Neural crest cell (in vitro differentiated cells): ENCODE data around the gene WDR18. TPM values are rescaled to one million over a fixed set of nuclear protein-coding genes. Genes with fewer than 3 reads are reported as not detected.

Experiments used
- DNase-seq: peaks from one replicate; pipeline ENCODE4 v3.0.0; 2021; ENCODE audit warnings: low read depth, mixed read lengths, low spot score
- H3K27ac Mint-ChIP-seq: one replicate; pipeline ENCODE4 v1.8.0; 2021; ENCODE audit warnings: mild to moderate bottlenecking, mixed read lengths; ENCODE audit not compliant: unreplicated experiment
- H3K27me3 Mint-ChIP-seq: 2 replicates; pipeline ENCODE4 v1.8.0; 2021; ENCODE audit warnings: low read depth, mild to moderate bottlenecking, mixed read lengths
- H3K36me3 Mint-ChIP-seq: 2 replicates; pipeline ENCODE4 v1.8.0; 2021; ENCODE audit warnings: low read depth, mild to moderate bottlenecking, mixed read lengths
- H3K4me1 Mint-ChIP-seq: 2 replicates; pipeline ENCODE4 v1.8.0; 2021; ENCODE audit warnings: mixed read lengths
- H3K4me3 Mint-ChIP-seq: one replicate; pipeline ENCODE4 v1.8.0; 2021; ENCODE audit warnings: mild to moderate bottlenecking, mixed read lengths
- H3K9me3 Mint-ChIP-seq: 2 replicates; pipeline ENCODE4 v1.8.0; 2021; ENCODE audit warnings: mixed read lengths
- CTCF ChIP-seq: fragments of 200-600 bp; sonication (generic); conservative IDR thresholded peaks from 2 replicates; pipeline ENCODE4 v1.5.0; 2021; ENCODE audit warnings: antibody characterized with exemption, mild to moderate bottlenecking
- total RNA-seq: library from RNA; stranded (reverse); gene quantifications from 2 replicates; pipeline ENCODE4 v1.2.1, GENCODE V29; 2021

The WDR18 gene
- total RNA-seq, 1 donor from 2014 or later = 65.2 TPM

DNA sequence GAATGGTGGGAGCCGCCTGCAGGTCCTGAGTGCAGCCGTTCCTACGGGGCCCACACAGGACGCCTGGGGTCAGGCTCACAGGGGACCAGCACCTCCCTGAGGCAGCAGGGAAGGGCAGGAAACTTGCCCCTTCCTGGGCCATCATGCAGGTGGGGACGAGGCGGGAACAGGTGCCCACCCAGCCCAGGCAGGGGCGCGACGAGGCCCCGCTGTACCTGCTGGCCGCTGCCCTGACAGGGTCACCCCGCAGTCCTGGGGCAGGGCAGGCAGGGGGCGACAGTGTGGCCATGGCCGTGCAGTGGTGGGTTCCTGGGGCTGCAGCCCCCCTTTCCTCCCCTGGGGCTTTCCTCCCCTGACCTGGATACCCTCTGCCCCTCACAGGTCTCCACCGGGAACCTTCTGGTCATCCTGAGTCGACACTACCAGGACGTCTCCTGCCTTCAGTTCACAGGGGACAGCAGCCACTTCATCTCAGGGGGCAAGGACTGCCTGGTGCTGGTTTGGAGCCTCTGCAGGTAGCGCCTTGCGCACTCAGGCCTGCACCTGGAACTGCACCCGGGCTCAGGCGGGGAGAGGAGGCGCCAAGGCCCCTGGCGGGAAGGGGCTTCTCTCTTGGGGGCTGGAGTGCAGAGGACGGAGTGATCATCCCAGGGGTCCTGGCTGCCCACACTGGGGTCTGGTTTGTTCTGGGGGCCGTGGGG lies 5.4 kb downstream of the WDR18 start:
- peaks cover 11% of the 10 kb centered on the region for H3K4me1 Mint-ChIP-seq
- peaks cover 2% of the 10 kb centered on the region for H3K36me3 Mint-ChIP-seq
- H3K27me3 Mint-ChIP-seq = peaks cover 7% of the 10 kb centered on the region
- no peak overlapping the region for H3K27ac Mint-ChIP-seq
- DNase-seq = no peak
- peak; percentile 33 for TF ChIP-seq CTCF
- no peak overlapping the region for H3K4me3 Mint-ChIP-seq
- no peaks in the 10 kb centered on the region for H3K9me3 Mint-ChIP-seq

DNA sequence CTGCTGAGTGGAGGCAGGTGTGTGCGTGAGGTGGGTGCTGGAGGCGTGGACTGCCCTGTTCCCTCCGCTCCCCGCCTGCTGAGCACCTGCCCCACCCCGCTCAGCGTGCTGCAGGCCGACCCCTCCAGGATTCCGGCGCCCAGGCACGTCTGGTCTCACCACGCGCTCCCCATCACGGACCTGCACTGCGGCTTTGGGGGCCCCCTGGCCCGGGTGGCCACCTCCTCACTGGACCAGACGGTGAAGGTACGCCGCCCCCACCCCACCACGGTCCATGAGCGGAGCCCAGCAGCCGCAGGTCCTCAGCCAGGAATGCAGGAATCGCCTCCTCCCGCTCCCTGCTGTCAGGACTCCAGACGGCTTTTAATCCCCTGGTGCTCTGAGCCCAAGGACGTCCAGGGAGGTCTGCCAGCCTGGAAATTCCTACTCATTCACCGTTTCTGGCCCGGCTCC lies 6.0 kb downstream of the WDR18 start:
- Mint-ChIP-seq H3K4me1 (peaks cover 5% of the 10 kb centered on the region), H3K27ac (no peak overlapping the region), H3K4me3 (no peak overlapping the region), H3K27me3 (peaks cover 4% of the 10 kb centered on the region), H3K9me3 (no peaks in the 10 kb centered on the region), H3K36me3 (peaks cover 2% of the 10 kb centered on the region)
- TF ChIP-seq CTCF = no peak
- DNase-seq = no peak

DNA sequence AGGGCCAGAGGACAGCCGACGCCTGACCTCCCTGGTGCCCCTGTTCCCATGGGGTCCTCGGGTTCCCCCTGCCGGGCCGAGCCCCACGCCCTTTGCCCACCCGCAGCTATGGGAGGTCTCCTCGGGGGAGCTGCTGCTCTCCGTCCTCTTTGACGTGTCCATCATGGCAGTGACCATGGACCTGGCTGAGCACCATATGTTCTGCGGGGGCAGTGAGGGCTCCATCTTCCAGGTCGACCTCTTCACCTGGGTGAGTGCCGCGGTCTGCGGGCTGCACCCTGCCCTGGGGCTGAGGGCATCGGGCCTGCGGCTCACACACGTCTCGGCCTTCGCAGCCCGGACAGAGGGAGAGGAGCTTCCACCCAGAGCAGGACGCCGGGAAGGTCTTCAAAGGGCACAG lies 6.6 kb downstream of the WDR18 start:
- Mint-ChIP-seq H3K4me3 (no peak overlapping the region), H3K9me3 (no peaks in the 10 kb centered on the region), H3K36me3 (peaks cover 2% of the 10 kb centered on the region), H3K27ac (no peak overlapping the region), H3K27me3 (peaks cover 10% of the 10 kb centered on the region), H3K4me1 (peaks cover under 1% of the 10 kb centered on the region)
- no peak for TF ChIP-seq CTCF
- no peak for DNase-seq

DNA sequence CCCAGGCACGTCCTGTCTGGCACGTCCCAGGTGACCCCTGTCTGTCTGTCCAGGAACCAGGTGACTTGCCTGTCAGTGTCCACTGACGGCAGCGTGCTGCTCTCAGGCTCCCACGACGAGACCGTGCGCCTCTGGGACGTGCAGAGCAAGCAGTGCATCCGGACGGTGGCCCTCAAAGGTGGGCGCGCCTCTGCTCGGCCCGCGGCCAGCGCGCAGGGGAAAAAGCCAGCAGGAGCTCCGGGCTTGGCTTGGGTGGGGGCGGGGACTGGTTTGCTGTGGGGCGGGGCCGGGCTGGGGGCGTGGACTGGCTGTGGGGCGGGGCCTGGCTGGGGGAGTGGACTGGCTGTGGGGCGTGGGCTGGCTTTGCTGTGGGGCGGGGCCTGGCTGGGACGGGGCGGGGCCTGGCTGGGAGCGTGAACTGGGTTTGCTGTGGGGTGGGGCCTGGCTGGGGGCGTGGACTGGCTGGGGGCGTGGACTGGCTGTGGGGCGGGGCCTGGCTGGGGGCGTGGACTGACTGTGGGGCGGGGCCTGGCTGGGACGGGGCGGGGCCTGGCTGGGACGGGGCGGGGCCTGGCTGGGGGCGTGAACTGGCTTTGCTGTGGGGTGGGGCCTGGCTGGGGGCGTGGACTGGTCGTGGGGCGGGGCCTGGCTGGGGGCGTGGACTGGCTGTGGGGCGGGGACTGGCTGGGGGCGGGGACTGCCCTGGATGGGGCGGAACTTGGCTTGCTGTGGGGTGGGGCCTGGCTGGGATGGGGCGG lies 7.2 kb downstream of the WDR18 start:
- Mint-ChIP-seq H3K4me1 (no peaks in the 10 kb centered on the region), H3K27ac (no peak overlapping the region), H3K9me3 (no peaks in the 10 kb centered on the region), H3K27me3 (peaks cover 16% of the 10 kb centered on the region), H3K36me3 (peaks cover 2% of the 10 kb centered on the region), H3K4me3 (no peak overlapping the region)
- no peak for DNase-seq
- no peak for TF ChIP-seq CTCF

DNA sequence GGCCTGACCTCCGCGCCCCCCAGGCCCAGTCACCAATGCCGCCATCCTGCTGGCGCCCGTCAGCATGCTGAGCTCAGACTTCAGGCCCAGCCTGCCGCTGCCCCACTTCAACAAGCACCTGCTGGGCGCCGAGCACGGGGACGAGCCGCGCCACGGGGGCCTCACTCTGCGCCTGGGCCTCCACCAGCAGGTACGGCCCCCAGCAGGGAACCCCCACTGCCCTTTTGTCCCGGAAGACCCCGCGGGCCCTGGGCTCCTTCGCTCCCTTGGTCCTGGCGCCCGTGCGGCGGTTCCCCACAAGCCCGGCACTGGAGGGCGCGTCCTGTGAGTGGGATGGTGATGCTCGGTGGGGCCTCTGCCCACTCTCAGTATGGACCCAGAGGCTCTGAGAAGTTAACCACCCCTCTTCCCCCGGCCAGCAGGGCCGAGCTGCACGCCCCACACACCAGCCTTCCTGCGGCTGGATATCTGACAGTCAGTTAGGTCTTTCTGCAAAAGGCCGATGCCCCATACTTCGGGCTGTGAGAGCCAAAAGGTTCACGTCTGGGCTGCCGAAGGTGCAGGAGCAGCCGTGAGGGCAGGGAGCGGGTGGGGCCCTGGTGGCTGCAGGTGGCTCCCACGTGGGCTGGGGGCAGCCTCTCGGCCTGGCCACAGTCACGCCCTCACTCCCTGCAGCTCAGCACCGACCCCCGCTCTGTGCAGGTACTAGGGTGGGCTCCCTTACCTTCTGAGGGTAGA lies 8.0 kb downstream of the WDR18 start:
- no peaks in the 10 kb centered on the region for H3K9me3 Mint-ChIP-seq
- H3K27me3 Mint-ChIP-seq = peaks cover 22% of the 10 kb centered on the region
- H3K4me3 Mint-ChIP-seq = no peak overlapping the region
- no peak for TF ChIP-seq CTCF
- no peak overlapping the region for H3K27ac Mint-ChIP-seq
- H3K4me1 Mint-ChIP-seq = no peaks in the 10 kb centered on the region
- no peak for DNase-seq
- H3K36me3 Mint-ChIP-seq = peaks cover 2% of the 10 kb centered on the region
